Measurements from ENCODE around the gene GNG2. TPM values are rescaled to one million over a fixed set of nuclear protein-coding genes. Genes with fewer than 3 reads are reported as not detected.

The GNG2 gene
- total RNA-seq, 4 donors from 2014 or later = 7.5 to 32.8 (median 14.2) TPM

DNA sequence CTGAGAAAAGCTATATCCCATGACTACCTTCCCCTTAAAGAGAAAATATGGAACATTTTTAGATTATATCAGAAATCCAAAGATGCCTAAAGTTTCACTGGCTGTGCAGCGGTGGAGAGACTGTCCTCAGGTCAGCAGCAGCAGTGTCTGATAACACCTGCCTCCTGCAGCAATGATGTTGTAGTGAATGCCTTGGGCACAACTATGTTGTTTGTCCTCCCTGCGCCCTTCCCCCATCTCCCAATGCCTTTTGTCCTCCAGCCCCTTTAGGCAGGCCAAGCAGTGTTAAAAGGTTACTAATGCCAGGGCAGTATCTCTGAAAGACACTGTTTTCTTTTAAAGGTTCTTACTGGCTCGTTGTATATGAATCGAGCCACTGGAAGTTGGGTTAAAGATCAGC is 142.1 kb downstream of the GNG2 start:
- no peaks in the 10 kb centered on the region for H3K9me3 ChIP-seq
- in situ Hi-C loops (cut with MboI; ENCODE audit: low pct_ligation_motif_present in 1 of 4, low pct_unique_long_range_greater_than_20kb in 1 of 4, low sequenced_read_pairs in 3 of 4) = loop anchor here in 1 of 4 donors (25.0 kb wide), 2 partner anchors 260 to 485 kb away; partner anchors contain the start of gene PTGDR
- no peak for DNase-seq
- peak overlapping the region; percentile 61 to 73 (median 67) for H3K27ac ChIP-seq
- intact Hi-C loops (cut with DNase I; ENCODE audit: low total_unique reads) = no loop called here
- H3K4me1 ChIP-seq = peaks cover 0 to 20% (median 13%) of the 10 kb centered on the region in 4 donors
- H3K27me3 ChIP-seq = no peaks in the 10 kb centered on the region
- H3K36me3 ChIP-seq = peaks cover 0 to 74% (median 18%) of the 10 kb centered on the region in 4 donors
- WGBS, 2 donors (ENCODE audit: low coverage in 1 of 2) = 71 to 72% methylated on average over 2 to 4 of the region's 4 CpGs
- TF ChIP-seq POLR2AphosphoS5 (IDR thresholded peaks at IDR 0.05) (no peak), EP300 (IDR thresholded peaks at IDR 0.05; ENCODE audit: low read depth) (no peak), POLR2A (IDR thresholded peaks at IDR 0.05) (no peak)
- TF ChIP-seq, protein P1, sequence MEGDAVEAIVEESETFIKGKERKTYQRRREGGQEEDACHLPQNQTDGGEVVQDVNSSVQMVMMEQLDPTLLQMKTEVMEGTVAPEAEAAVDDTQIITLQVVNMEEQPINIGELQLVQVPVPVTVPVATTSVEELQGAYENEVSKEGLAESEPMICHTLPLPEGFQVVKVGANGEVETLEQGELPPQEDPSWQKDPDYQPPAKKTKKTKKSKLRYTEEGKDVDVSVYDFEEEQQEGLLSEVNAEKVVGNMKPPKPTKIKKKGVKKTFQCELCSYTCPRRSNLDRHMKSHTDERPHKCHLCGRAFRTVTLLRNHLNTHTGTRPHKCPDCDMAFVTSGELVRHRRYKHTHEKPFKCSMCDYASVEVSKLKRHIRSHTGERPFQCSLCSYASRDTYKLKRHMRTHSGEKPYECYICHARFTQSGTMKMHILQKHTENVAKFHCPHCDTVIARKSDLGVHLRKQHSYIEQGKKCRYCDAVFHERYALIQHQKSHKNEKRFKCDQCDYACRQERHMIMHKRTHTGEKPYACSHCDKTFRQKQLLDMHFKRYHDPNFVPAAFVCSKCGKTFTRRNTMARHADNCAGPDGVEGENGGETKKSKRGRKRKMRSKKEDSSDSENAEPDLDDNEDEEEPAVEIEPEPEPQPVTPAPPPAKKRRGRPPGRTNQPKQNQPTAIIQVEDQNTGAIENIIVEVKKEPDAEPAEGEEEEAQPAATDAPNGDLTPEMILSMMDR (IDR thresholded peaks at IDR 0.05) = no peak
- no peak overlapping the region for H3K4me3 ChIP-seq

DNA sequence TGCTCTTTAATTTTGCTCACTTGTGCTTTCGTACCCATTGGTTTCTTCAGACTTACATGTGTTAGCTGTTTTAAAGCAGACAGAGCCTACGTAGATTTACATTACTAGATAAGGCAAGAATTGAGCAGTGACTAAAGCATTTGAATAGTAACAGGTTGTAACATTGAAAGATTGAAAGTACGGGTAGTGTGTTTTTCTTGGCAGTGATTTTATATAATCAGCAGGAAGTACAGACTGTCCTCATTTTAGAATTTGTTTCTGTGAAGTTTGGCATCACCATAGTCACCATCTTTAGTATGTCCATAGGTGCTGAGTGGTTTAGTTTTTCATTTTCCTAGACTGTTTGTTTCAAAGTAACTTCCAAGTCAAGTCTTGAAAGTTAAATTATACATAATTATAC is 142.9 kb downstream of the GNG2 start:
- peak; percentile 77 for TF ChIP-seq EP300 (IDR thresholded peaks at IDR 0.05; ENCODE audit: low read depth)
- no peak for TF ChIP-seq POLR2A (IDR thresholded peaks at IDR 0.05)
- TF ChIP-seq, protein P1 (IDR thresholded peaks at IDR 0.05) = no peak
- peak in 2 of 3 donors; percentile 28 to 64 for TF ChIP-seq POLR2AphosphoS5 (IDR thresholded peaks at IDR 0.05)
- Histone ChIP-seq H3K27ac (peak overlapping the region; percentile 61 to 73 (median 67)), H3K4me1 (peaks cover 0 to 20% (median 13%) of the 10 kb centered on the region in 4 donors), H3K4me3 (no peak overlapping the region), H3K9me3 (no peaks in the 10 kb centered on the region), H3K36me3 (peaks cover 0 to 74% (median 20%) of the 10 kb centered on the region in 4 donors), H3K27me3 (no peaks in the 10 kb centered on the region)
- DNase-seq = no peak
- WGBS, 2 donors (ENCODE audit: low coverage in 1 of 2) = 54 to 60% methylated on average over 3 of the region's 3 CpGs
- in situ Hi-C loops (cut with MboI; ENCODE audit: low pct_ligation_motif_present in 1 of 4, low pct_unique_long_range_greater_than_20kb in 1 of 4, low sequenced_read_pairs in 3 of 4) (loop anchor here in 1 of 4 donors (25.0 kb wide), 2 partner anchors 259 to 484 kb away; partner anchors contain the start of gene PTGDR), intact Hi-C loops (cut with DNase I; ENCODE audit: low total_unique reads) (no loop called here)

DNA sequence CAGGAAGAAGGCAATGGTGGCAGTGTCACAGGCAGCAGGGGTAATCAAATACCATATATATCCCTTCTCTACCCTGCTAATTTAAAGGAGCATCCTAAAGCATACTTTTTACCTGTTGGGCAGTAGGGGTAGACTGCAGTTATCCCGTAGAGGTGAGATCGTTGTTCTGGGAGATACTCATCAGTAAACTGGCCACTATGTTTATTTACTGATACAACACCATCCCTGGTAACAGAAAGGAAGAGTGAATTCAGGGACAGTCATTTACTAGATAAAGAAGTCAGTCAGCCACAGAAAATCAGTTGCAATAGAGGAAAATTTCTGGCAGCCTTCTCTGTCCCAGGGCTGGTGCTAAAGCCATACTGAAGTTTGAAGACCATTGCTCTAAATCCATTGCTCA is 145.2 kb downstream of the GNG2 start:
- Histone ChIP-seq H3K27ac (no peak overlapping the region), H3K27me3 (no peaks in the 10 kb centered on the region), H3K36me3 (peaks cover 0 to 75% (median 30%) of the 10 kb centered on the region in 4 donors), H3K4me3 (no peak overlapping the region), H3K9me3 (no peaks in the 10 kb centered on the region), H3K4me1 (peaks cover 0 to 20% (median 13%) of the 10 kb centered on the region in 4 donors)
- no peak for DNase-seq
- in situ Hi-C loops (cut with MboI; ENCODE audit: low pct_ligation_motif_present in 1 of 4, low pct_unique_long_range_greater_than_20kb in 1 of 4, low sequenced_read_pairs in 3 of 4) = loop anchor here in 1 of 4 donors (25.0 kb wide), 2 partner anchors 257 to 482 kb away; partner anchors contain the start of gene PTGDR
- TF ChIP-seq POLR2A (IDR thresholded peaks at IDR 0.05) (no peak), EP300 (IDR thresholded peaks at IDR 0.05; ENCODE audit: low read depth) (no peak), POLR2AphosphoS5 (IDR thresholded peaks at IDR 0.05) (no peak)
- TF ChIP-seq, protein P1 (IDR thresholded peaks at IDR 0.05) = no peak
- 71 to 89% methylated on average over 2 of the region's 2 CpGs for WGBS, 2 donors (ENCODE audit: low coverage in 1 of 2)
- intact Hi-C loops (cut with DNase I; ENCODE audit: low total_unique reads) = no loop called here

DNA sequence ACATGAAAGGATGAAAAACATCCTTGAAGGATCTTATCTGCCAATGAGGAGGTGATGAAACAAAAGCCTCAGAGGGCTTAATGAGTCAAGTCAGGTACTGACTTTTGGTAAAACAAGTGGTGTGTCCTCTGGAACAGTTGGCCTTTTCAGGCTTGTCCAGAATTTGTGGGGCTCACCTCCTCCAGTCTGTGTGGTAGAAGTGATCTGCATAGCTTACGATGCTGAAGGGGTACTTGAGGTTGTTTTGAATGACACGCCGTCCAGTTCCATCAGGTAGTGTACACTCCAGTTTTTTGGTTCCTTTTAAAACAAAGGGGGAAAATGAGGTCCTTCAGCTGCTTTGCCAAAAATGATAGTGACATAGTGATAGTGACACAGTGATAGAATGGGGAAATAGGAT is 145.9 kb downstream of the GNG2 start:
- no peaks in the 10 kb centered on the region for H3K27me3 ChIP-seq
- peaks cover 0 to 73% (median 32%) of the 10 kb centered on the region in 4 donors for H3K36me3 ChIP-seq
- DNase-seq = no peak
- in situ Hi-C loops (cut with MboI; ENCODE audit: low pct_ligation_motif_present in 1 of 4, low pct_unique_long_range_greater_than_20kb in 1 of 4, low sequenced_read_pairs in 3 of 4) (loop anchor here in 1 of 4 donors (25.0 kb wide), 2 partner anchors 256 to 481 kb away; partner anchors contain the start of gene PTGDR), intact Hi-C loops (cut with DNase I; ENCODE audit: low total_unique reads) (no loop called here)
- no peak overlapping the region for H3K27ac ChIP-seq
- H3K4me1 ChIP-seq = peaks cover 0 to 20% (median 13%) of the 10 kb centered on the region in 4 donors
- H3K4me3 ChIP-seq = no peak overlapping the region
- no peaks in the 10 kb centered on the region for H3K9me3 ChIP-seq
- TF ChIP-seq POLR2A (IDR thresholded peaks at IDR 0.05) = no peak
- no peak for TF ChIP-seq EP300 (IDR thresholded peaks at IDR 0.05; ENCODE audit: low read depth)
- no peak for TF ChIP-seq POLR2AphosphoS5 (IDR thresholded peaks at IDR 0.05)
- TF ChIP-seq, protein P1 (IDR thresholded peaks at IDR 0.05) = no peak
- WGBS, 2 donors (ENCODE audit: low coverage in 1 of 2) = 96% methylated on average over 3 of the region's 3 CpGs; no CpG with 5 or more reads in 1 of the 2 donors

All from transverse colon (tissue), 4 donors.